SK-N-SH treated with all-trans-retinoic acid at 6 μM for 48 hours (cell line): ENCODE measurements around the gene CTCFL.

Experiments
- ATAC-seq: fragments of 200-7000 bp; cut with Tn5 transposase; 3 replicates; pipeline ENCODE4 v1.9.1; 2020; ENCODE audit warnings: mild to moderate bottlenecking, moderate library complexity
- BACH2 ChIP-seq: fragments of 250-450 bp; sonication (Bioruptor Pico); IDR thresholded peaks from 2 replicates; pipeline ENCODE4 v1.9.0; 2021; ENCODE audit warnings: mild to moderate bottlenecking, borderline replicate concordance
- CSDC2 ChIP-seq: fragments of 250-450 bp; sonication (Bioruptor Pico); IDR thresholded peaks from 2 replicates; pipeline ENCODE4 v1.5.0; 2020; ENCODE audit warnings: mild to moderate bottlenecking, moderate library complexity
- ESRRG ChIP-seq: fragments of 250-450 bp; sonication (Bioruptor Pico); IDR thresholded peaks from 2 replicates; pipeline ENCODE4 v1.6.1; 2021; ENCODE audit warnings: mild to moderate bottlenecking
- GLIS3 ChIP-seq: fragments of 250-450 bp; sonication (Bioruptor Pico); IDR thresholded peaks from 2 replicates; pipeline ENCODE4 v1.5.0; 2020; ENCODE audit warnings: mild to moderate bottlenecking, moderate library complexity
- ISL1 ChIP-seq: fragments of 250-450 bp; sonication (Bioruptor Pico); IDR thresholded peaks from 2 replicates; pipeline ENCODE4 v2.1.2; 2022; ENCODE audit warnings: mild to moderate bottlenecking, moderate library complexity
- OSR1 ChIP-seq: fragments of 250-450 bp; sonication (Bioruptor Pico); IDR thresholded peaks from 2 replicates; pipeline ENCODE4 v1.8.0; 2022; ENCODE audit warnings: moderate library complexity, mild to moderate bottlenecking, inconsistent platforms
- PPARA ChIP-seq: fragments of 250-450 bp; sonication (Bioruptor Pico); IDR thresholded peaks from 2 replicates; pipeline ENCODE4 v1.5.0; 2020; ENCODE audit warnings: mild to moderate bottlenecking, borderline replicate concordance
- RARB ChIP-seq: fragments of 250-450 bp; sonication (Bioruptor Pico); IDR thresholded peaks from 2 replicates; pipeline ENCODE4 v1.8.0; 2021; ENCODE audit warnings: mild to moderate bottlenecking, moderate library complexity
- SNAI2 ChIP-seq: fragments of 250-450 bp; sonication (Bioruptor Pico); IDR thresholded peaks from 2 replicates; pipeline ENCODE4 v1.5.0; 2020; ENCODE audit warnings: mild to moderate bottlenecking, moderate library complexity
- TCF4 ChIP-seq: fragments of 250-450 bp; sonication (Bioruptor Pico); IDR thresholded peaks from 2 replicates; pipeline ENCODE4 v1.8.0; 2021; ENCODE audit warnings: mild to moderate bottlenecking, moderate library complexity, borderline replicate concordance
- TOX ChIP-seq: fragments of 250-450 bp; sonication (Bioruptor Pico); IDR thresholded peaks from 2 replicates; pipeline ENCODE4 v1.8.0; 2021; ENCODE audit warnings: mild to moderate bottlenecking, moderate library complexity, borderline replicate concordance
- ZC3H10 ChIP-seq: fragments of 250-450 bp; sonication (Bioruptor Pico); IDR thresholded peaks from 2 replicates; pipeline ENCODE4 v1.5.1; 2021; ENCODE audit warnings: mild to moderate bottlenecking, moderate library complexity
- ZFP3 ChIP-seq: fragments of 250-450 bp; sonication (Bioruptor Pico); IDR thresholded peaks from 2 replicates; pipeline ENCODE4 v1.5.0; 2020; ENCODE audit warnings: mild to moderate bottlenecking, moderate library complexity
- ZFP30 ChIP-seq: fragments of 450-650 bp; formaldehyde crosslinking; IDR thresholded peaks from 2 replicates; pipeline ENCODE4 v1.5.0; 2022; ENCODE audit warnings: mild to moderate bottlenecking, moderate library complexity
- ZNF565 ChIP-seq: fragments of 450-650 bp; formaldehyde crosslinking; conservative IDR thresholded peaks from 2 replicates; pipeline ENCODE4 v1.5.0; 2020; ENCODE audit warnings: low read depth, mild to moderate bottlenecking, moderate library complexity
- ZNF70 ChIP-seq: fragments of 450-650 bp; formaldehyde crosslinking; IDR thresholded peaks from 2 replicates; pipeline ENCODE4 v1.5.0; 2020; ENCODE audit warnings: mild to moderate bottlenecking, moderate library complexity
- ZNF8 ChIP-seq: fragments of 450-650 bp; formaldehyde crosslinking; IDR thresholded peaks from 2 replicates; pipeline ENCODE4 v1.5.0; 2020; ENCODE audit warnings: mild to moderate bottlenecking, moderate library complexity
- TF ChIP-seq, protein P1 (sequence below): fragments of 250-450 bp; sonication (Bioruptor Pico); IDR thresholded peaks from 2 replicates; pipeline ENCODE4 v1.5.1; 2021; ENCODE audit warnings: mild to moderate bottlenecking, moderate library complexity
- TF ChIP-seq, protein P2 (sequence below): fragments of 250-450 bp; sonication (Bioruptor Pico); IDR thresholded peaks from 2 replicates; pipeline ENCODE4 v1.8.0; 2020; ENCODE audit warnings: mild to moderate bottlenecking, moderate library complexity, borderline replicate concordance
- TF ChIP-seq, protein P3 (sequence below): fragments of 250-450 bp; sonication (Bioruptor Pico); IDR thresholded peaks from 2 replicates; pipeline ENCODE4 v1.5.0; 2020; ENCODE audit warnings: mild to moderate bottlenecking, moderate library complexity
- TF ChIP-seq, protein P4 (sequence below): fragments of 250-450 bp; sonication (Bioruptor Pico); IDR thresholded peaks from 2 replicates; pipeline ENCODE4 v1.8.0; 2021; ENCODE audit warnings: low read depth, mild to moderate bottlenecking, moderate library complexity, borderline replicate concordance
- TF ChIP-seq, protein P5 (sequence below): fragments of 250-450 bp; sonication (Bioruptor Pico); IDR thresholded peaks from 2 replicates; pipeline ENCODE4 v1.5.1; 2020; ENCODE audit warnings: low read depth, mild to moderate bottlenecking, moderate library complexity

The CTCFL gene

DNA sequence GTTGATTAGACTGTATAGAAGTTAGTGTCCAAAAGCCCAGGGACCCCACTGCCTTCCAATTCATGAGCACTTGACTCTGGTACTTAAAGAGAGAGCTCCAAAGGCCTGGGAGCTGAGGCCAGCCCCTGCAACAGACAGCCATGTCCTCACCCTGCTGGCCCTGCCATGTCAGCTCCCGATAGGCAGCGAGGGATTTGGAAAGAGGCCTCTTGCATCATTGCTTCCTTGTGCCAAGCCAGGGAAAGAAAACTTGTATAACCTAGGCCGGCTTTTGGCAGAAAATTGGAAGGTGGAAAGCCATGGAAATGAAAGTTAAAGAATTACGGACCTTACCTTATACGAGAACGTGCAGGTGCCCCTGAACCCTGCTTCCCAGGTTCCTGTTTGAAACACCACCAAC, 27.5 kb upstream of the CTCFL start:
- TF ChIP-seq BACH2 (no peak), ZFP3 (CRISPR knock-in tag) (no peak), GLIS3 (CRISPR knock-in tag) (no peak), PPARA (CRISPR knock-in tag) (no peak), TOX (no peak), ESRRG (CRISPR knock-in tag) (no peak), RARB (CRISPR knock-in tag) (no peak), SNAI2 (CRISPR knock-in tag) (no peak)
- TF ChIP-seq, protein P1, sequence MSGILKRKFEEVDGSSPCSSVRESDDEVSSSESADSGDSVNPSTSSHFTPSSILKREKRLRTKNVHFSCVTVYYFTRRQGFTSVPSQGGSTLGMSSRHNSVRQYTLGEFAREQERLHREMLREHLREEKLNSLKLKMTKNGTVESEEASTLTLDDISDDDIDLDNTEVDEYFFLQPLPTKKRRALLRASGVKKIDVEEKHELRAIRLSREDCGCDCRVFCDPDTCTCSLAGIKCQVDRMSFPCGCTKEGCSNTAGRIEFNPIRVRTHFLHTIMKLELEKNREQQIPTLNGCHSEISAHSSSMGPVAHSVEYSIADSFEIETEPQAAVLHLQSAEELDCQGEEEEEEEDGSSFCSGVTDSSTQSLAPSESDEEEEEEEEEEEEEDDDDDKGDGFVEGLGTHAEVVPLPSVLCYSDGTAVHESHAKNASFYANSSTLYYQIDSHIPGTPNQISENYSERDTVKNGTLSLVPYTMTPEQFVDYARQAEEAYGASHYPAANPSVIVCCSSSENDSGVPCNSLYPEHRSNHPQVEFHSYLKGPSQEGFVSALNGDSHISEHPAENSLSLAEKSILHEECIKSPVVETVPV (CRISPR knock-in tag), result no peak
- TF ChIP-seq, protein P2, sequence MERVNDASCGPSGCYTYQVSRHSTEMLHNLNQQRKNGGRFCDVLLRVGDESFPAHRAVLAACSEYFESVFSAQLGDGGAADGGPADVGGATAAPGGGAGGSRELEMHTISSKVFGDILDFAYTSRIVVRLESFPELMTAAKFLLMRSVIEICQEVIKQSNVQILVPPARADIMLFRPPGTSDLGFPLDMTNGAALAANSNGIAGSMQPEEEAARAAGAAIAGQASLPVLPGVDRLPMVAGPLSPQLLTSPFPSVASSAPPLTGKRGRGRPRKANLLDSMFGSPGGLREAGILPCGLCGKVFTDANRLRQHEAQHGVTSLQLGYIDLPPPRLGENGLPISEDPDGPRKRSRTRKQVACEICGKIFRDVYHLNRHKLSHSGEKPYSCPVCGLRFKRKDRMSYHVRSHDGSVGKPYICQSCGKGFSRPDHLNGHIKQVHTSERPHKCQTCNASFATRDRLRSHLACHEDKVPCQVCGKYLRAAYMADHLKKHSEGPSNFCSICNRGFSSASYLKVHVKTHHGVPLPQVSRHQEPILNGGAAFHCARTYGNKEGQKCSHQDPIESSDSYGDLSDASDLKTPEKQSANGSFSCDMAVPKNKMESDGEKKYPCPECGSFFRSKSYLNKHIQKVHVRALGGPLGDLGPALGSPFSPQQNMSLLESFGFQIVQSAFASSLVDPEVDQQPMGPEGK (CRISPR knock-in tag), result no peak
- TF ChIP-seq, protein P3, sequence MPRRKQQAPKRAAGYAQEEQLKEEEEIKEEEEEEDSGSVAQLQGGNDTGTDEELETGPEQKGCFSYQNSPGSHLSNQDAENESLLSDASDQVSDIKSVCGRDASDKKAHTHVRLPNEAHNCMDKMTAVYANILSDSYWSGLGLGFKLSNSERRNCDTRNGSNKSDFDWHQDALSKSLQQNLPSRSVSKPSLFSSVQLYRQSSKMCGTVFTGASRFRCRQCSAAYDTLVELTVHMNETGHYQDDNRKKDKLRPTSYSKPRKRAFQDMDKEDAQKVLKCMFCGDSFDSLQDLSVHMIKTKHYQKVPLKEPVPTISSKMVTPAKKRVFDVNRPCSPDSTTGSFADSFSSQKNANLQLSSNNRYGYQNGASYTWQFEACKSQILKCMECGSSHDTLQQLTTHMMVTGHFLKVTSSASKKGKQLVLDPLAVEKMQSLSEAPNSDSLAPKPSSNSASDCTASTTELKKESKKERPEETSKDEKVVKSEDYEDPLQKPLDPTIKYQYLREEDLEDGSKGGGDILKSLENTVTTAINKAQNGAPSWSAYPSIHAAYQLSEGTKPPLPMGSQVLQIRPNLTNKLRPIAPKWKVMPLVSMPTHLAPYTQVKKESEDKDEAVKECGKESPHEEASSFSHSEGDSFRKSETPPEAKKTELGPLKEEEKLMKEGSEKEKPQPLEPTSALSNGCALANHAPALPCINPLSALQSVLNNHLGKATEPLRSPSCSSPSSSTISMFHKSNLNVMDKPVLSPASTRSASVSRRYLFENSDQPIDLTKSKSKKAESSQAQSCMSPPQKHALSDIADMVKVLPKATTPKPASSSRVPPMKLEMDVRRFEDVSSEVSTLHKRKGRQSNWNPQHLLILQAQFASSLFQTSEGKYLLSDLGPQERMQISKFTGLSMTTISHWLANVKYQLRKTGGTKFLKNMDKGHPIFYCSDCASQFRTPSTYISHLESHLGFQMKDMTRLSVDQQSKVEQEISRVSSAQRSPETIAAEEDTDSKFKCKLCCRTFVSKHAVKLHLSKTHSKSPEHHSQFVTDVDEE (CRISPR knock-in tag), result no peak
- ATAC-seq, result no peak

DNA sequence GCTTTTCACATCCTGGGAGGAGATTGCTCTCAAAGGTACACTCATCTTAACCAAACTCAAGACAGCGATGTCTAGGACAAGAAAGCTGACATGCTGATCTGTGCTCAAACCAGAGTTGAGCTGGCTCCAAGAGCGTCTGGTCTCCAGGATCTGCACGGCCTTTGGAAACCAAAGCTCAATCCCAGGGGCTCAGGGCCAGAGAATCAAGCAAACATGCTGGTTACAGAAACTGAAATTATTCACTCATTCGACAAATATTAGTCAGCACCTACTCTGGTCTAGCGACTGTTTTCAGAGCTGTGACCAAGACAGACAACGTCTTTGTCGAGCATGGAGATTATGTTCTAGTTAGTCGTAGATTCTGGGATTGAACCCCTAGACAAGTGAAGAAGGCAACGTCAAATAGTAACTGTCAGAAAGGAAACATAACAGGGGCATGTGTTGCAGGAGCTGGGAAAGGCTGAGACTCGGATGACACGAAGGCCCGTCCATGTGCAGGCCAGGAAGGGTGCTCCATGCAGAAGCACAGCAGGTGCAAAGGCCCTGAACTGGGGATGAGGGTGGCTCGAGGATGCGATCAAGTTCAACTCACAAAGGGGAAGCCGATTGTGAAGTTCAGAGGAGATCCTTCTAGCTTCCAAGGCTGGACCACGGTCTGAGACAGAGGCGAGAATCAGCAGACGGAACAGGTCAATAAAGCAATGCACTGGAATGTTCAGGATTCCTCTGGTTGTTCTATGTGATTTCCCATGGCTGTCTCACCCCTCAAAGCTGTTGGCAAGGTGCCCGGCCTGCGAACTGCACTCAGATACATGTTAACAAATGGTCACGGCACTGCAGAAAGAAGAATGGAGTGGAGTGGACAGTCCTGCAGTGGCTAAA, 23.5 kb upstream of the CTCFL start:
- no peak for ATAC-seq
- TF ChIP-seq, protein P4, sequence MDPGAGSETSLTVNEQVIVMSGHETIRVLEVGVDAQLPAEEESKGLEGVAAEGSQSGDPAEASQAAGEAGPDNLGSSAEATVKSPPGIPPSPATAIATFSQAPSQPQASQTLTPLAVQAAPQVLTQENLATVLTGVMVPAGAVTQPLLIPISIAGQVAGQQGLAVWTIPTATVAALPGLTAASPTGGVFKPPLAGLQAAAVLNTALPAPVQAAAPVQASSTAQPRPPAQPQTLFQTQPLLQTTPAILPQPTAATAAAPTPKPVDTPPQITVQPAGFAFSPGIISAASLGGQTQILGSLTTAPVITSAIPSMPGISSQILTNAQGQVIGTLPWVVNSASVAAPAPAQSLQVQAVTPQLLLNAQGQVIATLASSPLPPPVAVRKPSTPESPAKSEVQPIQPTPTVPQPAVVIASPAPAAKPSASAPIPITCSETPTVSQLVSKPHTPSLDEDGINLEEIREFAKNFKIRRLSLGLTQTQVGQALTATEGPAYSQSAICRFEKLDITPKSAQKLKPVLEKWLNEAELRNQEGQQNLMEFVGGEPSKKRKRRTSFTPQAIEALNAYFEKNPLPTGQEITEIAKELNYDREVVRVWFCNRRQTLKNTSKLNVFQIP, result no peak
- TF ChIP-seq ZC3H10 (CRISPR knock-in tag) (no peak), ZFP30 (CRISPR knock-in tag) (no peak), GLIS3 (CRISPR knock-in tag) (no peak), ZNF565 (CRISPR knock-in tag) (no peak), OSR1 (CRISPR knock-in tag) (no peak), TOX (no peak), BACH2 (no peak), CSDC2 (CRISPR knock-in tag) (no peak), ZNF8 (CRISPR knock-in tag) (no peak), RARB (CRISPR knock-in tag) (no peak), ISL1 (CRISPR knock-in tag) (no peak), ZFP3 (CRISPR knock-in tag) (no peak), TCF4 (CRISPR knock-in tag) (no peak), ZNF70 (CRISPR knock-in tag) (no peak), SNAI2 (CRISPR knock-in tag) (no peak)
- TF ChIP-seq, protein P1 (CRISPR knock-in tag), result no peak
- TF ChIP-seq, protein P5, sequence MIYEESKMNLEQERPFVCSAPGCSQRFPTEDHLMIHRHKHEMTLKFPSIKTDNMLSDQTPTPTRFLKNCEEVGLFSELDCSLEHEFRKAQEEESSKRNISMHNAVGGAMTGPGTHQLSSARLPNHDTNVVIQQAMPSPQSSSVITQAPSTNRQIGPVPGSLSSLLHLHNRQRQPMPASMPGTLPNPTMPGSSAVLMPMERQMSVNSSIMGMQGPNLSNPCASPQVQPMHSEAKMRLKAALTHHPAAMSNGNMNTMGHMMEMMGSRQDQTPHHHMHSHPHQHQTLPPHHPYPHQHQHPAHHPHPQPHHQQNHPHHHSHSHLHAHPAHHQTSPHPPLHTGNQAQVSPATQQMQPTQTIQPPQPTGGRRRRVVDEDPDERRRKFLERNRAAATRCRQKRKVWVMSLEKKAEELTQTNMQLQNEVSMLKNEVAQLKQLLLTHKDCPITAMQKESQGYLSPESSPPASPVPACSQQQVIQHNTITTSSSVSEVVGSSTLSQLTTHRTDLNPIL, result no peak
- TF ChIP-seq, protein P3 (CRISPR knock-in tag), result no peak
- TF ChIP-seq, all 23 proteins: peak for 0
